ENCODE data around the gene PTPRJ.
"Not testable (repeated sequence)": the region's sequence is repeated elsewhere in the genome, so short reads cannot be mapped to it uniquely, and the experiment has no call there.

Gene PTPRJ

GRCh38 chr11:48122656-48123055 lies 142.3 kb downstream of the PTPRJ start:
- no peak for DNase-seq (ENCODE audit: low read depth)

GRCh38 chr11:48123254-48123875 lies 143.0 kb downstream of the PTPRJ start:
- DNase-seq (ENCODE audit: low read depth) = no peak

- no peak for DNase-seq (ENCODE audit: low read depth)
These were observed 143.8 kb downstream of the PTPRJ start for GRCh38 chr11:48123934-48124755.

- DNase-seq (ENCODE audit: low read depth) = no peak
These were observed 144.5 kb downstream of the PTPRJ start for GRCh38 chr11:48124880-48125279.

- DNase-seq (ENCODE audit: low read depth) = no peak
These were observed 145.5 kb downstream of the PTPRJ start for GRCh38 chr11:48125866-48126265.

GRCh38 chr11:48127521-48128183 lies 147.3 kb downstream of the PTPRJ start:
- DNase-seq (ENCODE audit: low read depth) = no peak

GRCh38 chr11:48129697-48130395 lies 149.5 kb downstream of the PTPRJ start:
- DNase-seq (ENCODE audit: low read depth) = no peak

- DNase-seq (ENCODE audit: low read depth) = no peak
These were observed 154.0 kb downstream of the PTPRJ start for GRCh38 chr11:48134221-48134922.

- DNase-seq (ENCODE audit: low read depth) = no peak
These were observed 157.9 kb downstream of the PTPRJ start for GRCh38 chr11:48138222-48138621.

GRCh38 chr11:48139896-48140295 lies 159.5 kb downstream of the PTPRJ start:
- not testable (repeated sequence) for DNase-seq (ENCODE audit: low read depth)

GRCh38 chr11:48141475-48142122 lies 161.2 kb downstream of the PTPRJ start:
- DNase-seq (ENCODE audit: low read depth) = no peak

GRCh38 chr11:48142889-48143288 lies 162.5 kb downstream of the PTPRJ start:
- DNase-seq (ENCODE audit: low read depth) = no peak

GRCh38 chr11:48148749-48149148 lies 168.4 kb downstream of the PTPRJ start:
- no peak for DNase-seq (ENCODE audit: low read depth)

GRCh38 chr11:48150213-48150612 lies 169.9 kb downstream of the PTPRJ start:
- no peak for DNase-seq (ENCODE audit: low read depth)

- DNase-seq (ENCODE audit: low read depth) = no peak
These were observed 173.8 kb downstream of the PTPRJ start for GRCh38 chr11:48154151-48154550.

GRCh38 chr11:48161951-48162884 lies 181.9 kb downstream of the PTPRJ start:
- DNase-seq (ENCODE audit: low read depth) = no peak

- DNase-seq (ENCODE audit: low read depth) = no peak
These were observed 182.5 kb downstream of the PTPRJ start for GRCh38 chr11:48162885-48163268.

- DNase-seq (ENCODE audit: low read depth) = no peak
These were observed 183.2 kb downstream of the PTPRJ start for GRCh38 chr11:48163360-48164100.

GRCh38 chr11:48164836-48165235 lies 184.5 kb downstream of the PTPRJ start:
- no peak for DNase-seq (ENCODE audit: low read depth)
